Activated CD8-positive, alpha-beta memory T cell treated with anti-CD3 and anti-CD28 coated beads, Interleukin-2, amount 50 U/mL, for 24 hours (primary cell): ENCODE data around the gene PALM2AKAP2.

Experiments used
- DNase-seq: peaks from one replicate; pipeline ENCODE4 v3.0.0-alpha.2; 2020; ENCODE audit errors: extremely low read depth

Gene PALM2AKAP2

DNA sequence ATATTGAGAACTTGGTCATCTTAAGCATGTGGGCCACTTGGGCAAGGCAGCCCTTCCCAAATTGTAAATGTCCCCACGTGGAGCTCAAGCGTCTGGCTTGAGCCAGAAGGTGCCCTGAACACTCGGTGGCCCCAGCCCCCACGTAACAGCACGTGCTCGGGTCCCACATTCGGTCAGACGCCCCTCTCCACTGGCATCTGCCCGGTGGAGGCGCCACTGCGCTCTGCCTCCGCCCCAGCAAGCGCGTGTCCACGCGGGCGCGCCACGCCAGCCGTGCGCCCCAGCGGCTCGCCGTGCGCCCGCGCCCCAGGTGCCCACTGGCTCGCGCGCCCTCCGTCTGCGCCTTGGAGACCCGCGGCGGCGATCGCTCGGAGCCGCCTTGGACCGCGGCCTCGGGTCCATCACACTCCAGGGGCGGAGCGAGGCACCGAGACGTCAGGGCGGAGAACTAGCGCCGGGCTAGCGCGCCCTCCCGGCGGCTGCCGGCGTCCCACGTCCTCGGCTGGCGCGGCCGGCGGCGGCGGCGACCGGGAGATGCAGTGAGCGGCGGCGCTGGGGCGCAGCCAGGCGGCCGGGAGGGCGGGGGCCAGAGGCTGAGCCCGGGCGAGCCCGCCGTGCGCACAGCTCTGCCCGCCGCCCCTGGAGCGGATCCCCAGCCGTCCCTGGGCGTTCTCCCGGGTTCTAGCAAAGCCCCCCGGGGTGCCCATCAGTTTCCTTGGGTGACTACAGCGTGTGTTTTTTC, at the start of gene PALM2AKAP2:
PALM2AKAP2 (plus strand) TSS at position 488 of the 742 bp plus-strand sequence. CDS start 291 bp downstream, outside the sequence.
- no peak for DNase-seq

DNA sequence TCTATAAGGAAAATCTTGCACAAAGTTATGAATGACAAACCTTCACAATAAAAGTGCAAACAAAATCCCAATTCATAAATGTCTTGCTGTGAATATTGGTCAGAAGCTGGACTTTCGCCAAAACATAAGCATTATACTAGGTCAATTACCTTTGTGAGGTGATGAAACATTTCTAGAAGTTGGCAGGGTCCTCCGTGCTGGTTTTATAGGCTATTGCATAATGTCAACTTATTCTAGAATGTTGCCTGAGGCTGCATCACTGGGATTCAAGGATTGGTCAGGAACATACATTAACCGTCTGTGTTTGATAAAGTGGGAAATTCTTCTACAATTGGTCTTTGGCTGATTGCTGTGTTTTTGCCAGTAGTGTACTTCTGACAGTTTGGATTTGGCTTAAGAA, 49.8 kb upstream of the PALM2AKAP2 start:
- no peak for DNase-seq

- no peak for DNase-seq
Observed at GRCh38 chr9:109733690-109734089, 46.3 kb upstream of the PALM2AKAP2 start.

DNA sequence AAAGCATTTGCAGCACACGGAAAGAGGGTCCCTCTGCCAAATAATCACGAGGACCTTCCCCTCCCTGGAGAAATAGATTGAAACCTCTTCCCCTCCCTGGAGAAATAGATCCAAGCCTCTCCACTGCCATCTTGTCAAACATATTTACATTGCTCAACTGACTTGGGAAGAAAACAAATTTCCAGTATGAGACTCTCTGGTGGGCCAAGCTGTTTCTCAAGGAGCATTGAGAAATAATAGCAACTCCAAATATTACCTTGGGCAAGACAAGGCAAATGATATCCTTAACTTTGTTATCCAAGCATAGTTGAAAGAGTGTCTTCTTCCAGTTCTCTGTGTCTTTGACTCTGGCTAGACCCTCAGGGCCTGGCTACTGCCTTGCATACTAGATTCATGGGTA, 45.2 kb upstream of the PALM2AKAP2 start:
- DNase-seq = no peak

- DNase-seq = no peak
Observed at GRCh38 chr9:109735801-109736200, 44.2 kb upstream of the PALM2AKAP2 start.

GRCh38 chr9:109737295-109737694, 42.7 kb upstream of the PALM2AKAP2 start:
- no peak for DNase-seq

- DNase-seq = no peak
Observed at GRCh38 chr9:109739760-109740159, 40.2 kb upstream of the PALM2AKAP2 start.

DNA sequence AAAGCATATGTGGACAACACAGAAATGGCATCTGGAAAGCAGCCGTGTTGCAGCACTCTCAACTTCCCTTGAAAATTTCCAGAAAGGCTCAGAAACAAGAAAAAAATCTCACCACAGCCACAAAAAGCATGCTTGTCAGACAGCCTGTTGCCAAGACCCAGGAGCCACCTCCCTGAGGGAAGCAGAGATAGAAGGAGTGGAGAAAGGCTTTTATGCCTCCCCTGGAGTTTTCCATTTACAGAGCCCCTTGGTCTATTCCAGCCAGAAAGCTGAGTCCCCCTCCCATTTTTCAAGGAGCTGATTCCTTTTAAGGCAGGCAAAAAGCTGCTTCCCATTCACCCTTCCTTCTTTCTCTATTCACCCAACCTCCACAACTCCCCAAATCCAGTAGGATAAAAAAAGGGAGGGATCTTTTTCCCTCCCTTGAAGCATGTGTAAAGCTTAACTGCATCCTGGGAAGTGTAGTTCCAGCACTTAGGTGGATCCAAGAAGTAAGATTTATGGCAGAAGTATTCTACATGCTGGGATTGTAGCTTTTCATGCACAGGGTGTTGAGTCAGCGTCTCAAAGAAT, 37.1 kb upstream of the PALM2AKAP2 start:
- DNase-seq = no peak

DNA sequence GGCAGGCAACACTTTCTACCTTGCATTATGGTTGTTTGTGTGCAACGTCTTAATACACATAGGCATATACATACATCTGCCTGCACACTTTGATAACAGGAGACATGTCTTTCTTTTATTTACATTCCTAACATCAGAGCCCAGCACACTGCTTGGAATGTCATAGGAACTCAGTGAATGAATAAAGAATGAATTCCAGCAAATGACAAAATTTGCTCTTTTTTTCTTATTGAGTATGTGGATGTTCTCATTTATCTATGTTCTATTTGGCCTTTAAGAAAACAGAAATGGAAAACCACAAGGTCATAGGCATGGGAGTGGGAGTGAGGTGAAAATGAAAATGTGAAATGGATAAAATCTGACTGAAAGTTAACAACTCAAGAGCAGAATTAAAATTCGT, 36.3 kb upstream of the PALM2AKAP2 start:
- no peak for DNase-seq

DNA sequence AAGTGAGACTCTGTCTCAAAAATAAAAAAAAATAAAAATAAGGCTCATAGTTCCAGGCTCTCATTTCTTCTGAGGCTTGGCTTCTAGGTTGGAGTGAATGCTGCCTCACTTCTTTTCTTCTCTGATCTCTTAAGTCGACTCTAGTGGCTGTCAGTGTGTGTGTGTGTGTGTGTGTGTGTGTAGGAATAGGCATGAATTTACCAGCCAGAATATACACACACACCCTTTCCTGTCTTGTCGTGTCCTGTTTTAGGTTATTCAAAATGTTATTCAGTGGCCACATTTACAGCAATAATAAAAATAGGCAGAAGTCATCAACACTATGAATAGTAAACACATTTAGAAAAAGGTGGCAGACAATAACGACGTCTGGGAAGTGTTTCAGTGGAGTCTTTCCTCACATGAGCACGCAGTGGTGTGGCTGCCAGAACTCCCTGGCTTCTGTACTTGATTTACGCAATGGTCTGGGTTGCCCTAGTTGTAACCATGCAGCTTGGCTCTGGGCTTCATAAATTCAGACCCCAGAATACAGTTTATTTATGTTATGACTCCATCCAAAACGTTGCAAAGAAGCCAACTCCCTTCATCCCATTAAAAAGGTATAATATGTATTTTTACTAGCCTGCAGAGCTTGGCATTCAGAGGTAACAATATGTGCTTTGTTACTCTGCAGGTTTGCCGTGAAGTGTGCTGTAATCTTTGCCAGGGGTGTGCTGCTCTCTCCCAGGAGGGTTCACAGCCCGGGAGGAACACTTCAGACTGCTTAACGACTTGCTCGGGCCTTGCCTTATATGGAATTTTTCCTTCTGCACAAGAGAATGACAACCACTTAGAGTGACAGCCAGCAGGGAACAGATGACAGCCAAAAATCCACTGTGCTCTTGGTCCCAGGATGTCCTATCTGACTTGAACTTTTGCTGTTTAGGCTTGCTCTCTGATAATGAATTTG, 34.4 kb upstream of the PALM2AKAP2 start:
- no peak for DNase-seq

GRCh38 chr9:109751253-109751652, 28.7 kb upstream of the PALM2AKAP2 start:
- DNase-seq = no peak

- DNase-seq = no peak
Observed at GRCh38 chr9:109753308-109753707, 26.7 kb upstream of the PALM2AKAP2 start.

DNA sequence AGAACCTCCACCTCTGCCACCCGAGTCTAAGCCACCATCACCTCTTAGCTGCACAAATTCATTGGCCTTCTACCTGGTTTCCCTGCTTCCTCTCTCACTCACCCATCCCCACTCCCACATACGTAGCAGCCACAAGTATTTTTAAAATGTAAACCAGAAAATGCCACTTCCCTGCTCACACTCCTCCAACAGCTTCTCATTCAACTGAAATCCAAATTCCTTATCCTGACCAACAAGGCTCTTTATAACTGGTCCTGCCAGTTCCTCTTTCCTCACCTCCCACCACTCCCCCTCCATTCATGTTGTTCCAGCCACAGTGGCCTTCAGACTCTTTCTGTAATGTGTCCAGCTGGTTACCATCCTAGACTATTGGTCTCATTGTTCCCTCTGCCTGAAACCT, 25.0 kb upstream of the PALM2AKAP2 start:
- no peak for DNase-seq

DNA sequence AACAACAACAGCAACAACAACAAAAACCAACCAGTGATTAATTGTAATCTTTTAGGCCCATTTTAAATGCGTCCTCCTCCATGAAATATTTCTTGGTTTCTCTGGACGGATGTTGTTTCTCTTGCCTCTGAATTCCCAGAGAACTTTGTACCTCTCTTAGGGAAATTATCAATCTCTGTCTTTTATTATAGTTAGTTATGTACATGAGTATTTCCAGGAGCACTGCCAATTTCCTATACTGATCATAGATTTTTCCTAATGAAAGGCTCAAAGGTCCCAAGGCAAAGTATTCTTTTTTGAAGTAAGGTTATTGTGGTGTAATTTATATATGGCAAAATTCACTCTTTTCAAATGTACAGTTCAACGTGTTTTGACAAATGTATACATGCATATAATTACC, 20.4 kb upstream of the PALM2AKAP2 start:
- no peak for DNase-seq

GRCh38 chr9:109765278-109765677, 14.7 kb upstream of the PALM2AKAP2 start:
- no peak for DNase-seq

- DNase-seq = no peak
Observed at GRCh38 chr9:109765830-109766229, 14.2 kb upstream of the PALM2AKAP2 start.

GRCh38 chr9:109766351-109766750, 13.6 kb upstream of the PALM2AKAP2 start:
- no peak for DNase-seq

- DNase-seq = no peak
Observed at GRCh38 chr9:109767404-109767803, 12.6 kb upstream of the PALM2AKAP2 start.

GRCh38 chr9:109767814-109768213, 12.2 kb upstream of the PALM2AKAP2 start:
- DNase-seq = no peak

GRCh38 chr9:109769250-109769649, 10.7 kb upstream of the PALM2AKAP2 start:
- DNase-seq = no peak

DNA sequence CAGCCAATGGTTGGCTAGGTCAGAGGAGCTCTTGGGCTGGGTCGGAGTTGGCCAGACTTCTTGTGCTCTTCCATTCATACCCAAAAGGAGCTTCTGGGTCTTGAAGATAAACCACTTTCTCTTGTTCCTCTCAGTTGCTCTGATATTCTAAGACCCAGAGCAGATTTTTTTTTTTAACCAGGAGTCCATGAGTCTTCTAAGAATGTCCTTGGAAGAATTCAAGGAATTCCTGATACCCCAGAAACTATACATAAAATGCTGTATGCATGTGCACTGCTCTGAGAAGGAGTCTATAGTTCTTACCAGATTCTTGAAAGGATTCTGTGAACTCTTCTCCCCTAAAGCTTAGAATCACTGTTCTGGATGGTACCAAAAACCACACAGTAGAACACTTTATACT, 9.9 kb upstream of the PALM2AKAP2 start:
- DNase-seq = no peak

DNA sequence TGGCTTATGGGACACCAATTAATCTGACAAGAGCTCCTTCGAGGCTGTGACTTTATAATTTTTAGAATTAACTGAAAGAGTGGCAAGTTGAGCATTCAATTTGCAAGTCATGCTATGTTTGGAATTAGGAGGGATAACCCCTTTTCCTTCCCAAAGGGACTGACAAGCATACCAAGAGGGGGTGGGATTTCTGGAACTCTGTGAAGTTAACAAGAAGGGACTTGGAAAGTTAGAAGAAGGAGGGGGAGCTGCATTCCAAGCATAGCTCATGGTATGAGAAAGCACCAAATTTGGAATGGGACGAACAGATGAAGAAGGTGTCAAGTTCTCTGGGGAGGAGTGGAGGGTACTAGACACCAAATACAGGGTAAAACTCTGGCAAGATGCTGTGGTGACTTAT, 8.9 kb upstream of the PALM2AKAP2 start:
- no peak for DNase-seq
